ENCODE data around the gene RAB5B.

DNA sequence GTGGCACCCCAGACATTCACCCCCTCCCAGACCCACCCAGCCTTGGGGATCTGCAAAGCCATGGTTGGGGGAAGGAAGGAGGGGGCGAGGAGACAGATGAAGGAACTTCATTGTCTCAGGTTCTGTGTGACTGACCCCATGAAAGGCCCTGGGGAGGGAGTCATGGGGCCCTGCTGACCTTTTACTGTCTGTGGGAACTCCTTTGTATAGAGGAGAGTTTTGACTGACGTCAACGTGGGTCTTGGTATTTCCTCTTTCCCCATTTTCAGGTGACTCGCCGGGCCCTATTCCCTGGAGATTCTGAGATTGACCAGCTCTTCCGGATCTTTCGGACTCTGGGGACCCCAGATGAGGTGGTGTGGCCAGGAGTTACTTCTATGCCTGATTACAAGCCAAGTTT, 3.1 kb upstream of the RAB5B start:
- TF ChIP-seq EZH2 (IDR thresholded peaks at IDR 0.05; ENCODE audit: insufficient read depth, poor library complexity, severe bottlenecking) (no peak), EZH2phosphoT487 (IDR thresholded peaks at IDR 0.05; ENCODE audit: insufficient read depth, low read depth) (no peak)

Measured in GM23248 (cell line).